Measurements from ENCODE around the gene SULT1C2.

The SULT1C2 gene

DNA sequence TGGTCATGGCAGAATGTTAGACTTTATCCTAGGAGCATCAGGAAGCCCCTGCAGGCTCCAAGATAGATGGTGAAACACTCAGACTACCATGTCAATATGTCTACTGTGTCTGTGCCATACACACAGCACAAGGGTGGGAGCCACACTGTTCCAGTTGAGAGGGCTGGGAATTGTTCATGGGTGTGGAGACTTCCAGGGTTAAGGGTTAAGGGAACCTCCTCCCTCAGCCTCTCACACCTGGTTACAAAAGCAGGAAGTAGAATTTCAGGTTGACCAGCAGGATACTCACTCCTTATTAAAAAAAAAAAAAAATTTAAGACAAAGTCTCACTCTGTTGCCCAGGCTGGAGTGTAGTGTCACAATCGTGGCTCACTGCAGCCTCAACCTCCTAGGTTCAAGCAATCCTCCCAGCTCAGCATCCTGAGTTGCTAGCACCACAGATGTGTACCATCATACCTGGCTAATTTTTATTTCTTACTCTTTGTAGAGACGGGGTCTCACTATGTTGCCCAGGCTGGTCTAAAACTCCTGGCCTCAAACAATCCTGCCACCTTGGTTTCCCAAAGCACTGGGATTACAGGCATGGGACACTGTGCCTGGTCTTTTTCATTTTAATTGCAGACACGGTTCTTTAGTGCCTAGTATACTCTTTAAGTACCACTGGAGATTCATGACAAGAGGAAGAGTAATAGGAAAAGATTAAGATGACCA lies 26.0 kb downstream of the SULT1C2 start:
- H3K36me3 Mint-ChIP-seq (ENCODE audit: low read depth): no peaks in the 10 kb centered on the region
- no peak overlapping the region for H3K4me3 Mint-ChIP-seq
- H3K27ac Mint-ChIP-seq: no peak overlapping the region
- no peak for DNase-seq (ENCODE audit: low spot score)
- H3K9me3 Mint-ChIP-seq: no peaks in the 10 kb centered on the region
- H3K4me1 Mint-ChIP-seq (ENCODE audit: low read depth): no peaks in the 10 kb centered on the region
- peaks cover 3% of the 10 kb centered on the region for H3K27me3 Mint-ChIP-seq (ENCODE audit: low read depth)

DNA sequence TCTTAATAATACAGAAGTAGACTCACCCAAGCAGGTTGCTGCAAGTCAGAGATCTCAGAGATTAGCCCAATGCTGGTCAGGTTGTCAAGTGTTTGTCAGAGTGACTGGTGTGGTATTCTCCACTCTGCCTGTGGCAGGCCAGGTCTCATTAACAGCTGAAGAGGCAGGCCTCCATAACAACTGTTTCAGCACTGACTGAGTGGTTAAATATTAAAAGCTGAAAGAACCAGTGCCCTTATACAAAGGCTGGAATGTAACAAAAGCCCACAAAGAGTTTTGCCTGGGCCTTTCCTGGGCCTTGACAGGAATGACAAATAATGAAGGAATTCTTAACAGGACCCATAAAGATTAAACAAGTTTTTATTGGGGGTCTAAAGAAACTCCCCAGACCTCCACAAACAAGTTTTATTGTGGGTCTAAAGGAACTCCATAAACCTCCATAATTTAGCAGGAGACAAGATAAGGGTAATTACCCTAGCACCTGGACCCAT lies 26.8 kb downstream of the SULT1C2 start:
- no peaks in the 10 kb centered on the region for H3K4me1 Mint-ChIP-seq (ENCODE audit: low read depth)
- DNase-seq (ENCODE audit: low spot score): no peak

DNA sequence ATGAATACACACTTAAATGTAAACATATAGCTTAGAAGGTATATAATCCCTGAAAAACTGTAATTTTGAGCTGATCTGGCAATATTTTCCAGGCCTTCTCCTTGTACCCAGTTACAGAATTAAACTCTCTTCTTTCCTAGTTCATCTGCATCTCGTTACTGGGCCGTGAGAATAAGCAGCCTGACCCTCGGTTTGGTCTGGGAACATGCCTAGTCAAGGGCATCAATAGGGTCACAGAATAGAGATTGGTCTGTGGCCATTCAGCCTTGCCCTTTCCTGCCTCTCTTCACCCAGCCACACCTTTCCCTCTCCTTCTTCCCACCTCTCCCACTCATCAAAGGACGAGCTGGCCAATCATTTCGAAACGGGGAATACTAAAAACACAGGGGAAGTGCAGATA lies 27.3 kb downstream of the SULT1C2 start:
- DNase-seq (ENCODE audit: low spot score): no peak
- Mint-ChIP-seq H3K9me3 (no peaks in the 10 kb centered on the region), H3K27ac (no peak overlapping the region), H3K36me3 (ENCODE audit: low read depth) (no peaks in the 10 kb centered on the region), H3K4me3 (no peak overlapping the region), H3K4me1 (ENCODE audit: low read depth) (no peaks in the 10 kb centered on the region), H3K27me3 (ENCODE audit: low read depth) (no peaks in the 10 kb centered on the region)

More for the DNA sequence above, 26.8 kb downstream of the SULT1C2 start:
- H3K27ac Mint-ChIP-seq: no peak overlapping the region
- no peaks in the 10 kb centered on the region for H3K9me3 Mint-ChIP-seq
- no peak overlapping the region for H3K4me3 Mint-ChIP-seq
- H3K36me3 Mint-ChIP-seq (ENCODE audit: low read depth): no peaks in the 10 kb centered on the region
- H3K27me3 Mint-ChIP-seq (ENCODE audit: low read depth): no peaks in the 10 kb centered on the region

DNA sequence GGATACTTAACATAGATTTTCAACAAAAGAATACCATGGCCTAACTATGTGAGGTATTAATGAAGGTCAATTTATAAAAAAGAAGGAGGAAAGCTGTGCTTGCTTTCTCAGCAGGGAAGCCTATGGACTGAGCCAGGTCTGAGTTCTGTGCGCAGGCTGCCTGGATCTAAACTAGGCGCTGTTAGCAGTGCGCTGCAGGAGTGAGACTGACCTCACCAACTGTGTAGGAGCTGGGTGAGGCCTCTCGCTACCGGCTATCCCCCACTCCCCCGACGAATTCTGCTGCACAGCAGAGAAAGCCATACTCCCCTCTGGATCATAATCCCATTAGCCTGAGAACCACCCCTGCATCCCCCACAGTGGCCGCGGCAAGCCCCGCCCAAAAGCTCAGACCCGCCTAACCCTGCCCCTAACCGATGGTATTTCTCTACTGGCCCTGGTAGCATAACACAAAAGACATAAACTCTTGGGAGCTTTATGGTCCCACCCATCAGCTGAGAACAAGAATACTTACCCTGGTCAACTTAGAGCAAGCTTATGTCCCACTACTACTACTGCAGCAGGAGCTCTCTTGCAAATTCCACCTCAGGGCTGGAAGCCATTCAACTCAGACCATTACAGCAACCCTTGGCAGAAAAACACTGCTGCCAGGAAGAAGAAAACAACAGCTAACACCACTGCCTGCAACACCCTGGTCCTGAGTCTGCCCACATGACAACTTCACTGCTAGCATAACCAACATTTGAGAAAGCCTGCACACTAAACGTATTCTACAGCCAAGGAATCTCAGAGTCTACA lies 28.0 kb downstream of the SULT1C2 start:
- Mint-ChIP-seq H3K36me3 (ENCODE audit: low read depth) (no peaks in the 10 kb centered on the region), H3K4me1 (ENCODE audit: low read depth) (no peaks in the 10 kb centered on the region), H3K4me3 (no peak overlapping the region), H3K9me3 (no peaks in the 10 kb centered on the region), H3K27ac (no peak overlapping the region), H3K27me3 (ENCODE audit: low read depth) (no peaks in the 10 kb centered on the region)
- DNase-seq (ENCODE audit: low spot score): no peak

DNA sequence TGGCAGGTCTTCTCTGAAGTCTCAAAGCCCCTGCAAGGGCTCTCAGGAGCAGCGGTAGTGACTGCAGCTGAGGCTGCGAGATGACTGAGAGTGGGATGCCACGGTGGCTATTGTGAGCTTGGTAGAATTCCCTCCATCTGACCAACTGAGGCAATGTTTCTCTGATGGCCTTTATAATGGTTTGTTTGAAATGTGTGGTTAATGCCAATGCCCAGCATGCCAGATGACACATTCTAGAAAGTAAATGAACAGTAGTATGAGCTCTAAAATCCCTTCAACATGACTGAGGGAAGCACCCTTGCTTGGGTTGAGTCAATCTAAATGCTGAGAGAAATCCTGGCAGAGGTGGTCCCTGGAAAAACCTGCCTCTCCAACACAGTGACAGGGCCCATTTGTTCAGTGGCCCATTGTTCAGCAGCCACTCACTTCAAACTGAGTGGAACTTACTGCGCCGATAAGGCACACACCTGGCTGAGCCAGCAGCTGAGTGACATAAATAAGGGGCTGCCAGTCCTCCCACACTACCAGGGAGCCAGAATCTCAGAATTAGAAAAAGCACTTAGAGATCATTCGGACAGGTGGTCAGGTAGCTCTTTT lies 31.7 kb downstream of the SULT1C2 start:
- no peaks in the 10 kb centered on the region for H3K9me3 Mint-ChIP-seq
- H3K27me3 Mint-ChIP-seq (ENCODE audit: low read depth): no peaks in the 10 kb centered on the region
- no peak for DNase-seq (ENCODE audit: low spot score)
- H3K4me3 Mint-ChIP-seq: no peak overlapping the region
- no peaks in the 10 kb centered on the region for H3K36me3 Mint-ChIP-seq (ENCODE audit: low read depth)
- H3K27ac Mint-ChIP-seq: no peak overlapping the region
- no peaks in the 10 kb centered on the region for H3K4me1 Mint-ChIP-seq (ENCODE audit: low read depth)

DNA sequence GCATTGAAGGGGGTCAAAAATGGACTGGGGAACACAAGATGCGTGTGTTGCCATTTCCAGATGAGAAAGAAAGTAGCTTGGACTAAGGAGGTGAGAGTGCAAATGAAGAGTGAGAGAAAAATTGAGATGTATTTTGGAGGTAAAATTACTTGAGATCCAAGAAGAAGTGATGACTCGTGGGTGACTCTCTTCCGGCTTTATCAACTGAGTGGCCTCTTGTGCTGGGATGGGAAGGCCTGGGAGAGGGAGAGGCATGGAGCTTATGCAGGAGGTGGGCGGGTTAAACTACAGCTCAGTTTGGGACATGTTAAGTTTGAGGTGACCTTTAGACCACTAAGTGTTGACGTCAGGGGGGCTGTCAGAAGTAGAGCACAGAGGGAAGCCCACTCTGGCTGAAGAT lies 34.9 kb downstream of the SULT1C2 start:
- H3K4me1 Mint-ChIP-seq (ENCODE audit: low read depth): no peaks in the 10 kb centered on the region
- no peaks in the 10 kb centered on the region for H3K36me3 Mint-ChIP-seq (ENCODE audit: low read depth)
- no peaks in the 10 kb centered on the region for H3K27me3 Mint-ChIP-seq (ENCODE audit: low read depth)
- H3K27ac Mint-ChIP-seq: no peak overlapping the region
- DNase-seq (ENCODE audit: low spot score): no peak
- H3K4me3 Mint-ChIP-seq: no peak overlapping the region
- no peaks in the 10 kb centered on the region for H3K9me3 Mint-ChIP-seq

DNA sequence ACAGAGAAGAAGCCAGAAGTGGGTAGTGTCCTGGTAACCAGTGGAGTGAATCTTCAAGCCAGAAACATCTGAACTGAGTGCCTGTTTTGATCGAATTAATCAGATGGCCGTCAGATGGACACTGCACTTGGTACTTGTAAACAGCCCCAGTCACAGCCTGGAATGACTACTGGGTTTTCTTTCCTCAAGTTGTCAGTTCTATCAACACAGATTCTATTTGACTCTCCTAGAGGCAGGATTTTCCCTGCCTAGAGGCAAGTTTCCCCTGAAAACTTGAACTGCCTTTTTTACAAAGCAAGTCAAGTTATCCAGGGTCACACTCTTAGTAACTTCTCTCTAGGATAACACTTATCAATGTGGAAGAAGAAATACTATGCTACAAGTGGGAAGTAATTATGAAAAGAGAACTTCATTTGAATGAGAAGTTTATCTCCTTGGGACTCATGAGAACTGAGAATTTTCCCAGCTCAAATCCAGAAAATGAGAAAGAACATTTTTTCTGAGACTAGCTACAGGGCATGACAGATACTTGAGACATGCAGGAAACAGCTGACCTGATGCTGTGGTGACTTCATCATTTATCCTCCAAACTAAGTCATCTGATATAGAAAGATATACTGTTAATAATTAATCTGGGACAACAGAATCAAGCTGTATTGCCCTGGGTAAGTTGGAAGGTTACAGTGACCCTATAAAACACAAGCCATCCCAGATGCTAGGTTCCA lies 36.0 kb downstream of the SULT1C2 start:
- Mint-ChIP-seq H3K9me3 (no peaks in the 10 kb centered on the region), H3K36me3 (ENCODE audit: low read depth) (no peaks in the 10 kb centered on the region), H3K4me3 (no peak overlapping the region), H3K27me3 (ENCODE audit: low read depth) (no peaks in the 10 kb centered on the region), H3K27ac (no peak overlapping the region), H3K4me1 (ENCODE audit: low read depth) (no peaks in the 10 kb centered on the region)
- DNase-seq (ENCODE audit: low spot score): no peak

DNA sequence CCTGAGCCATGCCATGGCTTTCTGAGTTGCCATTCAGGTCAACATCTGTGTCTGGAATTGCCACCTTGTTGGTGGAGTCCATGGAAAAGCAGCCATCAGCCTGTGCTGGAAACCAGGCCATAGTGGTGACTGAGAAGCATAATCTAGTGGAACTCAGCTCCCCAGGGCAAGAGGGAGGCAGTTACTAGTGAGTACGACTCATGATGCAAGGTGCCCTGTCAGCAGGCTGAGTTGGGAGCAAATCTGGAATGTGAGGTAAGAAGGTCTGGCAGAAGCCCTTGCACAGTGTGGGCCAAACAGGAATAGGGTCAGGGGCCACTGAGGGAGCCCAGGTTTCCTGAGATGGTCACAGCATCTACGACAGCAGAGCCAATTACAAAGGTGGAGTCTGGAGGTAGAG lies 37.1 kb downstream of the SULT1C2 start:
- H3K4me3 Mint-ChIP-seq: no peak overlapping the region
- no peaks in the 10 kb centered on the region for H3K36me3 Mint-ChIP-seq (ENCODE audit: low read depth)
- no peaks in the 10 kb centered on the region for H3K4me1 Mint-ChIP-seq (ENCODE audit: low read depth)
- H3K27me3 Mint-ChIP-seq (ENCODE audit: low read depth): no peaks in the 10 kb centered on the region
- no peaks in the 10 kb centered on the region for H3K9me3 Mint-ChIP-seq
- H3K27ac Mint-ChIP-seq: no peak overlapping the region
- no peak for DNase-seq (ENCODE audit: low spot score)

DNA sequence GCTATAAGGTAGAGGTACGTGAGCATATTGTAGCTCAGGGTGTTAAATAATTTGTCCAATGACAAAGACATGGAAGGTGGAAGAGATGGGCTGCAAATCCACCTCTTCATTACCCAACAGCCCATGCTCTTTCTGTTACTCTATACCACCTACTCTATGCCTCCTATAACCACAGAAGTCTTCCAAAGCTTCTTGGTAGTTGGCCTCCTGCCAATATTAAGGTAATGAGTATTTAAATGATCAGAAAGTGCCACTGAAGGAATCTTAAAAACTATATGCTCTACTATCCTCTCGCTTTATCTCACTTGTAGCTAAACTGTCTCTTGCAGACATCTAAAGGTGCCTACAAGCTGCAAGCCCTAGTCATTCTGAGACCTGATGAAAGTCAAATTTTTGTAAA lies 41.1 kb downstream of the SULT1C2 start:
- DNase-seq (ENCODE audit: low spot score): no peak
- Mint-ChIP-seq H3K9me3 (no peaks in the 10 kb centered on the region), H3K4me1 (ENCODE audit: low read depth) (no peaks in the 10 kb centered on the region), H3K27me3 (ENCODE audit: low read depth) (peaks cover 4% of the 10 kb centered on the region), H3K4me3 (no peak overlapping the region), H3K27ac (no peak overlapping the region), H3K36me3 (ENCODE audit: low read depth) (no peaks in the 10 kb centered on the region)

DNA sequence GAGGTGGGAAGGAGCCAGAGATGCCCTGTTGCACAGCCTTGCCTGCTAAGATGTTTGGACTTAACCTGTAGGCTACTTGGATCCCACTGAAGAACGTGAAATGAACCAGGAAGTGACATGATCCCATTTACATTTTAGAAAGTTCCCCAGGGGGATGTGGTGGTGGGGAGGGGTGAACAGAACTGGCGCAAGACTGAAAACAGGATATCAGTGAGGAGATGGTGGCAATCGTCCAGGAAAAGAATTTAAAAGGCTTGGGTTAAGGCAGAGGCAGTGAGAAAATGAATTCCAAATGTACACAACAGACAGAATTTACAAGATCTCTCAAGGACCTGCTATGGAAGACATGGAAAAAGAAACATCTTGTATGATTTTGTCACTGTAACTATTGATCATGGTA lies 42.3 kb downstream of the SULT1C2 start:
- Mint-ChIP-seq H3K4me1 (ENCODE audit: low read depth) (no peaks in the 10 kb centered on the region), H3K27ac (no peak overlapping the region), H3K4me3 (no peak overlapping the region), H3K9me3 (no peaks in the 10 kb centered on the region), H3K27me3 (ENCODE audit: low read depth) (peaks cover 5% of the 10 kb centered on the region), H3K36me3 (ENCODE audit: low read depth) (no peaks in the 10 kb centered on the region)
- no peak for DNase-seq (ENCODE audit: low spot score)

DNA sequence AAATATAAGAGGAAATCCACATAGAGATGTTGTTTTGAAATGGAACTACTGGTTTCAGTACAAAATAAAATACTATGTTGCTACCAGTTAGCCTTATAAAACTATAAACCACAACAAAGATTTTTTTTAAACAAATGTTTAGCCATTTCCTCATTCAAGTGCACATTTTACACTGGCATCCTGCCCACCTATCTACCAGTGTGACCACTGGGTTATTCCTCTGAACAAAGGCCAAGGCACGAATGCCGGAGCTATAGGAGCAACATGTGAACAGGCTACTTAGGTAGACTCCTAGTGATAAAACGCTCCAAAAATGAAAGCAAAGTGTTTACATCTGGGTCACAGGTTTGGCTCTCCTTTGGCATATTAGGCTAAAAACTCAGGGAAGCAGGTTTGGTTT lies 57.3 kb downstream of the SULT1C2 start:
- no peaks in the 10 kb centered on the region for H3K9me3 Mint-ChIP-seq
- H3K27me3 Mint-ChIP-seq (ENCODE audit: low read depth): peaks cover 7% of the 10 kb centered on the region
- H3K4me3 Mint-ChIP-seq: no peak overlapping the region
- no peak overlapping the region for H3K27ac Mint-ChIP-seq
- H3K36me3 Mint-ChIP-seq (ENCODE audit: low read depth): no peaks in the 10 kb centered on the region
- no peak for DNase-seq (ENCODE audit: low spot score)
- no peaks in the 10 kb centered on the region for H3K4me1 Mint-ChIP-seq (ENCODE audit: low read depth)

DNA sequence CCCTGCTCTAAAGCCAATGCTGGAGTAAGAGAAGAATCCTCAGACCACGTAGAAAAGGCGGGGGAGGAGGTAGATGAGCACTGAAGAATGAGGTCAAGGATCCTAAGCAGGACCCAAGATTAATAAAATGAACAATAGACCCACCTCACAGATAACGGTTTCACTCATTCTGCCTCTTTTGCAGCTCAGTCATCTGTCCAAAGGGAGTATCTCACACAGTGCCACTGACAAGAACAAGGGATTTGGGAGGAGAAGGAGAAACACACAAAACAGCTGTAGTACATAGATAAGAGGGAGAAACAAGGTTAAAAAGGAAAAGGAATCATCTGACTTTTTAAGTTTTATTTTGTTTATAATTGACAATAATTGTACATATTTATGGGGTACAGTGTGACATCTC lies 58.1 kb downstream of the SULT1C2 start:
- DNase-seq (ENCODE audit: low spot score): no peak
- no peak overlapping the region for H3K4me3 Mint-ChIP-seq
- H3K4me1 Mint-ChIP-seq (ENCODE audit: low read depth): no peaks in the 10 kb centered on the region
- H3K36me3 Mint-ChIP-seq (ENCODE audit: low read depth): no peaks in the 10 kb centered on the region
- peaks cover 2% of the 10 kb centered on the region for H3K27me3 Mint-ChIP-seq (ENCODE audit: low read depth)
- no peaks in the 10 kb centered on the region for H3K9me3 Mint-ChIP-seq
- no peak overlapping the region for H3K27ac Mint-ChIP-seq

DNA sequence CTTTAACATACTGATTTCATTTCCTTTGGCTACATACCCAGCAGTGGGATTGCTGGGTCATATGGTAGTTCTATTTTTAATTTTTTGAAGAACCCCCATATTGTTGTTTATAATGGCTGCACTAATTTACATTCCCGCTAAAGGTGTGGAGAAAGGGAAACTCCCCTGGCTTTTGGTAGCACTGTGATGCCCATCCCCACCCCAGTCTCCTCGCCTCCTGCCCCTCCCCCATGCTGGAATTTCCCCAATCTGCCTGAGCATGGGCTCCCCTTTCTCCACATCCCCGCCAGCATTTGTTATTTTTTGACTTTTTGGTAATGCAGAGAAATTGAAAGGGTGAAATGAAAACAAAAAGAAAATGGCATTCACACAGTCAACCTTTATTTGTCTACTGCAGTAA lies 59.1 kb downstream of the SULT1C2 start:
- Mint-ChIP-seq H3K27me3 (ENCODE audit: low read depth) (peaks cover 4% of the 10 kb centered on the region), H3K4me1 (ENCODE audit: low read depth) (no peaks in the 10 kb centered on the region), H3K9me3 (no peaks in the 10 kb centered on the region), H3K27ac (no peak overlapping the region), H3K36me3 (ENCODE audit: low read depth) (no peaks in the 10 kb centered on the region), H3K4me3 (no peak overlapping the region)
- no peak for DNase-seq (ENCODE audit: low spot score)
